ENCODE data around the gene PRKAR1A.

The PRKAR1A gene

DNA sequence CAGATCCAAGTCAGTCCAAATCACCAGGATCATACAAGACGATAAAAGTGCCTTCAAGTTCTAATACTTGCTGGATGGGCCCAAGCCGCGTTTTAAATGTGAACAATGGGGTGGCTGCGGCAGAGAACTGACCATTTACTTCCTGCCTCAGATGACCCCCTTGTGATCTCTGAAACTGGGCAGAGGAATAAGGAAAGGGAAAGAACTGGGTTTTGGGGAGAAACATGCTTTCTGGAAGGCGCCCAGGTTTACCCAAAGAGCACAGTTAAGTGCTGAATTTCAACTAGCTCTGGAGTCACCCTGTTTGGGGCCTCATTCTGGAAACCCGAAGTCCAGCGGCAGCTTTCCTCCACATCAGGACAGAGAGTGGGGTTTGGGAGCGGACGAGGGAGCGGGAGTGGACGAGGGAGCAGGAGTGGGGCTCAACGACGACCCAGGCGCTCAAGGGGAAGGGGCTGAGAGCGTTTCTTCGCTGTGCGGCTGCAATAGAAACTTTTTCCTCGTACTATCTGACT is 87.4 kb downstream of the PRKAR1A start:
- no peak for DNase-seq (ENCODE audit: low read depth in 2 of 2)

DNA sequence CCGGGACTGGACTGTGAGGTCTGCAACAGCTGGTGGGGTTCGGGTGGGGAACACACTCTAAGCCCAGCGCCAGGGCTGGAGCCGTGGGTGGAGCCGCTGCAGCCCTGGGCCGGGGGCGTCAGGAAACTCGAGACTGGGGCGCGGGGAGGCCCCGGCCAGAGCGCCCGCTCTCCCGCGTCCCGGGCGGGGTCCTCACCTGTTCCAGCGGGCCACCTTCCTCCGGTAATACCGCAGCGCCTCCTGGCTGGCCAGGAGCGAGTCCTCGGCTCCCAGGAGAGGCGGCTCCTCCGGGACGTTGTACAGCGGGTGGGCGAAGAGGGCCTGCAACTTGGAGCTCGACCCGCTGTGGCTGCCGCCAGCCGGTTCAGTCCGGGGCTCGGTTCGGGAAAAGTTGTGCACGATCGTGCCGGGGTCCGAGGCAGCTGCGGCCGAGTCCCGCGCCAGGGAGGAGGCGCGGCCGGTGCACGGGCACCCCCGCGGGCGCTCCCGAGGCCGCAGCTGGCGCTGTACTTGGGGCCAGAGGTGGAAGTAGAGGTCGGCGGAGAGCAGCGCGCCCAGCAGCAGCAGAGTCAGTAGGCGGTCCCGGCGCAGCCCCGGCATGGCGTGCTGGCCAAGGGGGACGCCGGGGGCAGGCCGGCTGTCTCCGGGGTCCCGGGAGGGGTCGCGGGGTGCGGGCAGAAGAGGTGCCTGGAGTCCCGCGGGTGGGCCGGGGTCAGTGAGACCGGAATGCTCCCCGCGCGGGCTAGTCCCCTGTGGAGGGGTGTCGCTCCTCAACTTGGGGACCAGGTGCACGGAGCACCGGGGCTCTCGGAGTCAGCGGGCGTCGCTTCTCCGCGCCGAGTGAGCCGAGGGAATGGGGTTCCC is 88.1 kb downstream of the PRKAR1A start:
- DNase-seq (ENCODE audit: low read depth in 2 of 2) = no peak

Data from stimulated activated CD4-positive, alpha-beta T cell treated with anti-CD3 and anti-CD28 coated beads, Interleukin-1b, Interleukin-23, amount 100 ng/mL, for 4 hours (primary cell).